GM20000 (cell line): ENCODE measurements around the gene FAM181A.

Experiments
- DNase-seq: peaks from one replicate; pipeline ENCODE4 v3.0.0; 2012; ENCODE audit warnings: low spot score
- CTCF ChIP-seq: IDR thresholded peaks from 2 replicates; pipeline ENCODE4 v1.5.1; 2012; ENCODE audit warnings: mild to moderate bottlenecking, control low read depth; ENCODE audit errors: extremely low read depth, missing control alignments

FAM181A gene

GRCh38 chr14:93889739-93890483 is 37.2 kb upstream of the FAM181A start:
- DNase-seq, result no peak
- no peak for TF ChIP-seq CTCF

DNA sequence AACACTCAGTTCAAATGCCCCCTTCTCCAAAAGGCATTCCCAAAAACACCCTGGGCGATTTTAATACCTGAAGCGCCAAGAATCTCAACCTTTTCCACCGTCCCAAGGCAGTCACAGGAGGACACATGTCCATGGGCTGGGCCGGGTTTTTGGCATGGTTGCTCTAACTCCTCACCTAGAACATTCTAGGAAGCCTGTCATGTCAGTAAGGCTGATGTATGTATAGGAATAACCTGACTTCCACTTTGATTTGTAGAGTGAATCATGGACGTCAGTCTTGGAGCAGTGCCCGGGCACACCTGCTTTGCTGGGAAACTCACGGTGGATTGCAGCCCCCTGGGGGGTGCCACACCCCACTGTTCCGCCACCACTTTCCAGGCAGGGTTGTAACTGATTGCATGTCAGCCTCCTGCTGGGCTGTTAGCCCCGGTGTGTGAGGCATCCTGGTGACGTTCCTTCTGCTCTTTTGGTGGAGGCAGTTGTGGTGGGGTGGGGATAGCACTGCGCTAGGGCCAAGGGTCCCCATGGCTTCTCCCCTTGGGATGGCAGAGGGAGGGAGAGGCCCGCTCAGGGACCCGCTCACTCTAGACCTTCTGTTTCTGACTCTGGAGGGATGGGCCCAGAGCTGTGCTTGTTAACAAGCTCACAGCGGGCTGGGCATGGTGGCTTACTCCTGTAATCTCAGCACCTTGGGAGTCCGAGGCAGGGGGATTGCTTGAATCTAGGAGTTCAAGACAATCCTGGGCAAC is 35.2 kb upstream of the FAM181A start:
- TF ChIP-seq CTCF, result no peak

DNA sequence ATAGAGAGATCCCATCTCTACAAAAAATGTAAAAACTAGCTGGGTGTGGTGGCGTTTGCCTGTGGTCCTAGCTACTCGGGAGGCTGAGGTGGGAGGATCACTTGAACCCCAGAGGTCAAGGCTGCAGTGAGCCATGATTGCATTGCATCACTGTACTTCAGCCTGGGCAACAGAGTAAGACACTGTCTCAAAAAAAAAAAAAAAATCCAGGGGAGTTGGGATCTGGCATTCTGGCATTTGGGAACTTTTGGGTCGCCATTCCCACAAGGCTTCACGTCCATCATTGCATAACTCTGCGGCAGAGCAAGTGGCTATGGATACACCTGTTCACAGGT is 34.7 kb upstream of the FAM181A start:
- no peak for DNase-seq
- no peak for TF ChIP-seq CTCF

More for the DNA sequence above, 35.2 kb upstream of the FAM181A start:
- no peak for DNase-seq

- peak; percentile 87 for TF ChIP-seq CTCF
- peak; percentile 73 for DNase-seq
These were observed 34.1 kb upstream of the FAM181A start for GRCh38 chr14:93892923-93893558.

- DNase-seq, result no peak
- no peak for TF ChIP-seq CTCF
These were observed 33.4 kb upstream of the FAM181A start for GRCh38 chr14:93893661-93894261.

DNA sequence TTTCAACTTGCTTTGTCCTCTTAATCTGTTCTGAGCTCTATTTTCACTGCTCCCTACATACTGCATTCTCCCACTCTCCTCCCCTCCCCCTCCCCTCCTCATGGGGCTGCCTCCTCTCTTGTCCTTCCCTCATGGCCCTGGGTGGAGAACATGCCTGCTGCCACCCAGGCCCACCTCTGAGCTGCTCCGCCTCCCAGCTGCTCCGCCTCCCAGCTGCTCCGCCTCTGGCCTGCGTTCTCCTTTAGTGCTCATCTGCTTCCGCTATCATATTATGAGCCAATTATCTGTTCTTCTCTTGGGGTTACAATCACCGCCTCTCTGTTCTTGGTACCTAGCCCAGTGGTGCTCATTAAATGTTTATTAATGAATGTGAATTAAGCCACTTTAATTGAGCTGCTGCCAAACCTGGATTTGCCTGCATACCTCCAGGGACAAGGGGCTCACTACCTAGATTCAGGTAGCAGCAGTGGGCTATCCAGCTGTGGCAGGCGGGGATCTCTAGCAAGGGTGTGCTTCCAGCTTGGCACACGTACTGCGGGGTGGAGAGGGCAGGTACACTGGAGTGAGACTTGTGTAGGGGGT is 32.0 kb upstream of the FAM181A start:
- no peak for DNase-seq
- no peak for TF ChIP-seq CTCF

GRCh38 chr14:93897476-93897845 is 29.7 kb upstream of the FAM181A start:
- TF ChIP-seq CTCF, result no peak
- no peak for DNase-seq
